ENCODE data around the gene ITPRIP.

DNA sequence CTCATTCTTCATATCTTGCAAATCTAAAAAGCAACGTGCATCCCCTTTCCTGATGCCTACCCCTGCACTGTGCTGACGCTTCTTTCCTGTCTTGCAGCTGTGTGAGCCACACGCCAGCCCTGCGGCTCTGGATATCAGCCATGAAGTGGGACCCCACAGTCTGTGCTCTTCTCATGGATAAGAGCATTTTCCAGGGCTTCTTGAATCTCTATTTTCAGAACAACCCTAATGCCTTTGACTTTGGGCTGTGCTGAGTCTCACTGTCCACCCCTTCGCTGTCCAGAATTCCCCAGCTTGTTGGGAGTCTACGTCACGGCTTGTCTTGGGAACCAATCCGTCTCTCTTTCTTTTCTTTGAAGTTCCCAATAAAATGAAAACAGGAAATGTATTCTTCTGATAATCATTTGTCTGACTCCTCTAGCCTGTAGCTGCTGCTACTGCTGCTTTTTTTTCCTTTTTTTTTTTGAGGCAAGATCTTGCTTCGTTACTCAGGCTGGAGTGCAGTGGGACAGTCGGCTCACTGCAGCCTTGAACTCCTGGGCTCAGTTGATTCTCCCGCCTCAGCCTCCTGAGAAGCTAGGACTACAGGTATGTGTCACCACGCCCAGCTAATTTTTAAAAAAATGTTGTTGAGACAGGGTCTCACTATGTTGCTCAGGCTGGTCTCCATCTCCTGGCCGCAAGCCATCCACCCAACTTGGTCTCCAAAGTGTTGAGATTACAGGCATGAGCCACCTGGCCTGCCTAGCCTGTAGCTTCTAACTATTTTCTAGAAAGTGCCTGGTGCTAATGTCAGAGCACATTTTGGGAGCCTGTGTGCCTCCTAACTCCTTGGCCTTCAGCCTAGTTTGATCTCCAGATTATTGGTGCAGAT is 39.0 kb downstream of the ITPRIP start:
- no peak for TF ChIP-seq RAD21 (IDR thresholded peaks at IDR 0.05; ENCODE audit: low read depth)
- TF ChIP-seq NFIC (IDR thresholded peaks at IDR 0.05) = no peak
- no peak for TF ChIP-seq EP300 (IDR thresholded peaks at IDR 0.05; ENCODE audit: borderline replicate concordance)
- TF ChIP-seq EGR1 (IDR thresholded peaks at IDR 0.05) = no peak
- TF ChIP-seq, protein P1, sequence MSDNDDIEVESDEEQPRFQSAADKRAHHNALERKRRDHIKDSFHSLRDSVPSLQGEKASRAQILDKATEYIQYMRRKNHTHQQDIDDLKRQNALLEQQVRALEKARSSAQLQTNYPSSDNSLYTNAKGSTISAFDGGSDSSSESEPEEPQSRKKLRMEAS (IDR thresholded peaks at IDR 0.05) = no peak
- TF ChIP-seq TEAD4 (IDR thresholded peaks at IDR 0.05) = no peak

All from Ishikawa (cell line).